MM.1S (cell line): ENCODE data around the gene GDF11.

Experiments
- CTCF ChIP-seq: fragments of 300-600 bp; sonication (generic); IDR thresholded peaks from 2 replicates; pipeline ENCODE4 v1.5.1; 2016; ENCODE audit warnings: antibody characterized with exemption, low read length, mixed read lengths
- EZH2 ChIP-seq: fragments of 300-600 bp; sonication (generic); optimal IDR thresholded peaks from 2 replicates; pipeline ENCODE3; 2017; ENCODE audit warnings: low read depth, mild to moderate bottlenecking, antibody characterized with exemption, low read length, mixed read lengths

GRCh38 chr12:55705782-55706402 lies 37.0 kb upstream of the GDF11 start:
- TF ChIP-seq CTCF, result peak; percentile 57
- TF ChIP-seq EZH2, result no peak
